Amniotic epithelial cell (primary cell): ENCODE data around the gene OBSCN.
"Not testable (repeated sequence)": the region's sequence is repeated elsewhere in the genome, so short reads cannot be mapped to it uniquely, and the experiment has no call there.

ENCODE experiments used
- DNase-seq: peaks from one replicate; pipeline ENCODE4 v3.0.0-alpha.2; 2010; ENCODE audit warnings: low read depth

Gene OBSCN

DNA sequence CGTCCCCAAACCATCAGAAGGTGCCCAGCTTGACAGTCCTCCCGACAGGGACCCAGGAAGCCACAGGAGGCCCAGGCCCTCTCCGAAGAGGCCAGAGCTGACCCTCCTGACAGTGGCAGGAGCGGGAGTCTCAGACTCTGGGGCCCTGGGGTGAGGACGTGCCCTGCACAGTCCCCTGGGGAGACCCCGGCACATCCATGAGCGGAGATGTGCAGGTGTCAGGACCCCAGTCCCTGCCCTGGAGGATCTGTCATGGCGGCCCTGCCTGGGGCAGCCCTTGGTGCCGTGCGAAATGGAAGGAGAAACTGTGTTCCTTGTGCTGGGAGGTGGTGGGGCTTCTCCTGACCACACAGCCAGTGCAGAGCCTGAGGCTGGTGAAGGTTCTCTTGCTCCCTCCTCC lies 55.8 kb downstream of the OBSCN start:
- no peak for DNase-seq

DNA sequence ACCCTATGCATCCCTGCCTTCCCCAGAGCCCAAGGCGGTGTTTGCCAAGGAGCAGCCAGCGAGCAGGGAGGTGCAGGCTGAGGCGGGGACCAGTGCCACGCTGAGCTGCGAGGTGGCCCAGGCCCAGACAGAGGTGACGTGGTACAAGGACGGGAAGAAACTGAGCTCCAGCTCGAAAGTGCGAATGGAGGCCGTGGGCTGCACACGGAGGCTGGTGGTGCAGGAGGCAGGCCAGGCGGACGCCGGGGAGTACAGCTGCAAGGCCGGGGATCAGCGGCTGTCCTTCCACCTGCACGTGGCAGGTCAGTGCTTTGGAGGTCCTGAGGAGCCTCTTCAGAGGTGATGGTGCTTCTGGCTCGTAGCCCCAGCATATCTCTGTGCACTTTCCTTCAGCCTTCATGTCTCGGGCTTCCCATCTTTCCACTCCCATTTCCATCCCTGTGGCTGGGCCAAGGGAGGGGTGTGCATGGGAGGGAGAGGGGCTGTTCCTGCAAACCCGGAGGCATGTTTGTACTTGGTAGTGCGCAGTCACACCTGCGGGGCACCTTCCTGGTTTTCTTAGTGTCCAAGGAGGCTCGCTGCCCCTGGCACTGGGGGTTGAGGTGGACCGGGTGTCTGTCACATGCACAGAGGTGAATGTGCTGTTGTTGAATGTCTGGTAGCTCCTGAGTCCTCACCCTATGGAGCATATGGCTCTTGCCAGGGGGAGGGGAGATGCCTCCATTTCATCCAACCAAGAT lies 56.4 kb downstream of the OBSCN start:
- DNase-seq: no peak

DNA sequence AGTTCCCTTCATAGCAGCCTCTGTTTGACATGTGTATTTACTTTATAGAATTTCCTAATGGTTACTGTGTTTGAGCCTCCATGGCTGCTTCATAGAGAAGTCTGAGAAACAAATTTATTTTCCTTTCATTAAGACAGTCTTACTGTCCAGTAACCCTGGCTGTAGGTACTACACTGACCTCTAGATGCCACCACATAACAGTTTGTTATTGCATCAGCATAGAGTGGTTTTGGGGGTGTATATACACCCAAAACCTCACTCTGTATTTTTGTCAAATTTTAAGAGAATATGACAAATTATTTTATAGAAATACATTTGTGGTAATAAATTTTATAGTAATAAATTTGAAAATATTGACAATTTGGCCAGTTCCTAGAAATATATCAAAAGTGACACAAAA lies 57.3 kb downstream of the OBSCN start:
- DNase-seq: peak; percentile 35

DNA sequence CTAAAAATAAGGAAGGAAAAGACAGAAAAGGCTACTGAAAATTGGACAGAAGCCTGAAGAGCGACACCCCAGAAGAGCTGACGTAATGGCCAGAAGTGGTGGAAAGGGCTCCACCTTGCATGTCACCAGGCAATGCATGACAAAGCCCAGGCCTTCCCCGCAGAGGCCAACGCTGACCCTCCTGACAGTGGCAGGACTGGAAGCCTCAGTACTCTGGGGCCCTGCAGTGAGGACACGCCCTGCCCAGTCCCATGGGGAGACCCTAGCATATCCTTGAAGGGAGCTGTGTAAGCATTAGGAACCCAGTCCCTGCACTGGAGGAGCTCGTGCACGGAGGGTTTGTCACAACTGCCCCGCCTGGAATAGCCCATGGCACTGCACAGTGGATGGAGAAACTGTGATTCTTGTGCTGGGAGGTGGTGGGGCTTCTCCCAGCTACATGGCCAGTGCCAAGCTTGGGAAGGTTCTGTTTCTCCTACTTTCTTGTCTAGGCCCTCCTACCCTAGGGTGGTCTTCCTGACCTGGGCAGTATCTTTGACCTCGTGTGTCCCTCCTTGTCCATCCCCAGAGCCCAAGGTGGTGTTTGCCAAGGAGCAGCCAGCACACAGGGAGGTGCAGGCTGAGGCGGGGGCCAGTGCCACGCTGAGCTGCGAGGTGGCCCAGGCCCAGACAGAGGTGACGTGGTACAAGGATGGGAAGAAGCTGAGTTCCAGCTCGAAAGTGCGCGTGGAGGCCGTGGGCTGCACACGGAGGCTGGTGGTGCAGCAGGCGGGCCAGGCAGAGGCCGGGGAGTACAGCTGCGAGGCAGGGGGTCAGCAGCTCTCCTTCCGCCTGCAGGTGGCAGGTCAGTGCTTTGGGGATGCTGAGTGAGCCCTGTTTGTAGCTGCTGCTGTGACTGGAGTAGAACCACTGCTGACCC lies 60.4 kb downstream of the OBSCN start:
- DNase-seq: no peak

DNA sequence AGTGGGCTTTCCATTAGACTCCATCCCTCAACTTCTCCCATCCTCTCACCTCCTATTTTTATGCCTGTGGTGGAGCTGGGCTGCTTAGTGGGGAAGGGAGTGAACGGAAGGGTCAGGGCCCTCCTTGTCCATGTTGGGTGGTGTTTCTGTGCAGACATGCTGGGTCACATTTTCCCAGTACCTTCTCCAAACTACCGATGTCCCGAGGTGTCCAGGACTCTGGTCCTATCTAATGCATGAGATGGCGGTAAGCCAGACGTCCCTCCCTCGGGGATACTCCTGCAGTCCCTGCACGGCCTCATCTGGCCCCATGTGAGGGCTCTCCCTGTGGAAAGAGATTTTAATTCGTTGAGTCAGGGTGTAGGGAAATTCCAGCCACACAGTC lies 61.0 kb downstream of the OBSCN start:
- no peak for DNase-seq

DNA sequence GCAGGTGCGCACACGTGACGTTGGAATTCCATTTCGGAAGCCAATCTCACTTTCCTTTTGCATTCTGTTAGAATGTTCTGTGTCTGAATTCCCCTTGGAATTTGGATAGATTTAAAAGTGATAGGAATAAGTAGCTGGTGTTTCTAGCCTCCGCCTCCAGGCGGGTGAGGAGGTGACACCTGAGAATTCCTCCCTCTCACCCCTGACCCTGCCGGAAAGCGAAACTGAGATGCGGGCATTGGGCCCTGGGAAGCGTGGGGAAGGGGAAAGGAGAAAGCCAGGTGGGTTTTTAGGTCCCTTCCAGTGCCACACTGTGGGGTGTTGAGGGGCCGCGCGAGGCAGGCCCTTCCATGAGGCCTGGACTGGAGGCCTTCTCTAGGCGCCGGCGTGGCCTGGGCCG lies 61.6 kb downstream of the OBSCN start:
- DNase-seq: not testable (repeated sequence)

DNA sequence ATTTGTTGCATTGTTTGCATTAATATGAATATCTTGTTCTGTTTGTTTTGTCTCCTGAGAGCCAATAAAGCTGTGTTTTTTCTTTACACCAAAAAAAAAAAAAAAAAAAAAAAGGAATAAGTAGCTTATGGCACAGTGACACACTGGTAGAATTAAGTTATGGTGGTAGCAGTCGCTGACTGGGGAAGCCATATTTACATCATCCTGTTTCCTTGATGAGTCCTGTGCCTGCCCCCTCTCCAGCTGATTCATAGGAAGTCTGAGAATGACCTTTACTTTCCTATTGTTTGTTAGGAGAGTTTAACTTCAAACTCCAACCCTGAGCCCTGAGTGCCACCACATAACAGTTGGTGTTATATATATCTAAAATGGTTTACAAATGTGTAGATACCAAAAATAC lies 62.2 kb downstream of the OBSCN start:
- DNase-seq: peak; percentile 30

DNA sequence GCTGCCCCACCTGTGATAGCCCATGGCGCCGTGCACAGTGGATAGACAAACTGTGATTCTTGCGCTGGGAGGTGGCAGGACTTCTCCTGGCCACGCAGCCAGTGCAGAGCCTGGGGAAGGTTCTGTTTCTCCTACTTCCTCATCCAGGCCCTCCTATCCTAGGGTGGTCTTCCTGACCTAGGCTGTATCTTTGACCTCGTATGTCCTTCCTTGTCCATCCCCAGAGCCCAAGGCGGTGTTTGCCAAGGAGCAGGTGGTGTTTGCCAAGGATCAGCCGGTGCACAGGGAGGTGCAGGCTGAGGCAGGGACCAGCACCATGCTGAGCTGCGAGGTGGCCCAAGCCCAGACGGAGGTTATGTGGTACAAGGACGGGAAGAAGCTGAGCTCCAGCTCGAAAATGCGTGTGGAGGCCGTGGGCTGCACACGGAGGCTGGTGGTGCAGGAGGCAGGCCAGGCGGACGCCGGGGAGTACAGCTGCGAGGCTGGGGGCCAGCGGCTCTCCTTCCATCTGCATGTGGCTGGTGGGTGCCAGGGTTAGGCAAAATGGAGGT lies 63.9 kb downstream of the OBSCN start:
- no peak for DNase-seq

DNA sequence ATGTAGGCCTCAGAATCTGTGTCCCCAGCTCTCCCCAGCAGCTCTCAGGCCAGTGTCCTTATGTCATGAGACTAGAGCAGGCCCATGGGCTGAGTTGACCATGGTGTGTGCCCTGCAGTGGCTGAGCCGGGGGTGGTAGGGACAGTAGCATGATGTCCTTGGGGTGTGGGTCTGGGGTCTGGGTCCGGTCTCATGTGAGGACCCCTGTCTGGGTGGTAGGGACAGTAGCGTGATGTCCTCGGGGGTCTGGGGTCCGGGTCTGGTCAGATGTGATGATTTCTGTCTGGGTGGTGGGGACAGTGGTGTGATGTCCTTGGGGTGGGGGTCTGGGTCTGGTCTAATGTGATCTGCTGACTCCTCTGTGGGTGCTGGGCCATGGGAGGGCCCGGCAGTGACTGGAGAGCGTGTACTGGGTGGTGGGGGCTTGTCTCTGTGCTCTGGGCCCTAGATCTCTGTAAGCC lies 64.5 kb downstream of the OBSCN start:
- no peak for DNase-seq

DNA sequence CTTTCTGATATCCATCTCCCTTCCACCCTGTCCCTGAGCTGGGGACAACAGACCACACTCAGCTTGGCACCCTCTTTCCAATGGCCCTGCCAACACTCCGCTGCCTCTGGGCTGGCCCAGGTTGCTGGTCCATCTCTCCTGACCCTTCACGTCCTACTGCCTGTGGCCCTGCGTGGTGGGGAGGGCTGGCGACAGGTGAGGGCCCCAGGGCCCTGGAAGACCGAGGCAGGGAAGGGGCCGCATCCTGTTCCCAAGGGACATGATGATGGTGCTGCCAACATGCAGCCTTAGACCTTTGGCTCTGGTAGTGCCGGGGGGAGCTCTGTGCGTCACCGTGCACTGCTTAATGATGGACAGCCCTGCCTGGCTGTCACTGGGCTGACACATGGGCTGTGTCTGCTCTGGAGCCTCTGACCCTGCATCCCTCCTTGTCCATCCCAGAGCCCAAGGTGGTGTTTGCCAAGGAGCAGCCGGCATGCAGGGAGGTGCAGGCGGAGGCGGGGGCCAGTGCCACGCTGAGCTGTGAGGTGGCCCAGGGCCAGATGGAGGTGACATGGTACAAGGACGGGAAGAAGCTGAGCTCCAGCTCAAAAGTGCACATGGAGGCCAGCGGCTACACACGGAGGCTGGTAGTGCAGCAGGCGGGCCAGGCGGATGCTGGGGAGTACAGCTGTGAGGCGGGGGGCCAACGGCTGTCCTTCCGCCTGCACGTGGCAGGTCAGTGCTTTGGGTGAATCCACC lies 65.2 kb downstream of the OBSCN start:
- DNase-seq: no peak

DNA sequence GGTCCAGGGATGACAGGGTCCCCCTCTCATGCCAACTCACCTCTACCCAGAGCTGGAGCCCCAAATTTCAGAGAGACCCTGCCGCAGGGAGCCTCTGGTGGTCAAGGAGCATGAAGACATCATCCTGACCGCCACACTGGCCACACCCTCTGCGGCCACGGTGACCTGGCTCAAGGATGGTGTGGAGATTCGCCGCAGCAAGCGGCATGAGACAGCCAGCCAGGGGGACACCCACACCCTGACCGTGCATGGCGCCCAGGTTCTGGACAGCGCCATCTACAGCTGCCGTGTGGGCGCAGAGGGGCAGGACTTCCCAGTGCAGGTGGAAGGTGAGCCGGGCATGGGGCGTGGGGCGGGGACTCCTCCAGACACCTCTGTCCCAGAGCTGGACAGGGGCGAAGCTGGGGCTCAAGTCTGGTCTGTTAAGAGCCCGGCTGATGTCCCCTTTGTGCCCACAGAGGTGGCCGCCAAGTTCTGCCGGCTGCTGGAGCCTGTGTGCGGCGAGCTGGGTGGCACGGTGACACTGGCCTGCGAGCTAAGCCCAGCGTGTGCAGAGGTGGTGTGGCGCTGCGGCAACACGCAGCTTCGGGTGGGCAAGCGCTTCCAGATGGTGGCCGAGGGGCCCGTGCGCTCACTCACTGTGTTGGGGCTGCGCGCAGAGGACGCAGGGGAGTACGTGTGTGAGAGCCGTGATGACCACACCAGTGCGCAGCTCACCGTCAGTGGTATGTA lies 66.0 kb downstream of the OBSCN start:
- DNase-seq: no peak

DNA sequence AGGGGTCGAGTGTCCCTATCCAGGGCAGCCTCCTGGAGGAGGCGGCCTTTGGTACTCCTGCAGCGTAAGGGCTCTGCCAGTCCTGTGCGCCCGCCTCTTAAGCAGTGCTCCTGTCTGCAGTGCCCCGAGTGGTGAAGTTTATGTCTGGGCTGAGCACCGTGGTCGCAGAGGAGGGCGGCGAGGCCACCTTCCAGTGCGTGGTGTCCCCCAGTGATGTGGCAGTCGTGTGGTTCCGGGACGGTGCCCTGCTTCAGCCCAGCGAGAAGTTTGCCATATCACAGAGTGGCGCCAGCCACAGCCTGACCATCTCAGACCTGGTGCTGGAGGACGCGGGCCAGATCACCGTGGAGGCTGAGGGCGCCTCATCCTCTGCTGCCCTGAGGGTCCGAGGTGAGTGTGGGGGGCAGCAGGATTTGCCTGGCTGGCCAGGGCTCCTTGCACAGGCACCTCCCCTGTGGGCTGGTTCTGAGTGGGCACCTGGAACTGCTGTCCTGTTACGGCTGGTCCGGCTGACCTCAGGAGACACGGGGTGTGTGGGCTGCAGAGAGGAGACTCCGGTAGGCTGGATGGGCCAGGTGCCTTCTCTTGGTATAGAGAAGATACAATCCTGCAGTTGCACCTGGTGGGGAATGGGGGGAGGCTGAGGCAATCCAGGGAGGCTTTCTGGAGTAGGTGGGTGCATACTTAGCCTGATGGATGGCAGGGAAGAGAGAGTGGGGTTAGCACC lies 66.8 kb downstream of the OBSCN start:
- no peak for DNase-seq

DNA sequence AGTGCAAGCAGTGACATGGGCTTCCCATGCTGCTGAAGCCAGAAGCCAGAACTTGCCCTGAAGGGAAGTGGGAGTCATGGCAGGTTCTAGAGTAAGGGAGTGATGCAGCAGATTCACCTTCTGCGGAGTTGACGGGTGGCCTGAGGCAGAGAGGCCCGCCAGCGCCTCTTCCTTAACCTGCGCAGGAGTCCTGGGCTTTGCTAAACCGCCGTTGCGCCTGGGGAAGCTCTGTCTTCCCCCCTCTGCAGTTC lies 67.3 kb downstream of the OBSCN start:
- no peak for DNase-seq

DNA sequence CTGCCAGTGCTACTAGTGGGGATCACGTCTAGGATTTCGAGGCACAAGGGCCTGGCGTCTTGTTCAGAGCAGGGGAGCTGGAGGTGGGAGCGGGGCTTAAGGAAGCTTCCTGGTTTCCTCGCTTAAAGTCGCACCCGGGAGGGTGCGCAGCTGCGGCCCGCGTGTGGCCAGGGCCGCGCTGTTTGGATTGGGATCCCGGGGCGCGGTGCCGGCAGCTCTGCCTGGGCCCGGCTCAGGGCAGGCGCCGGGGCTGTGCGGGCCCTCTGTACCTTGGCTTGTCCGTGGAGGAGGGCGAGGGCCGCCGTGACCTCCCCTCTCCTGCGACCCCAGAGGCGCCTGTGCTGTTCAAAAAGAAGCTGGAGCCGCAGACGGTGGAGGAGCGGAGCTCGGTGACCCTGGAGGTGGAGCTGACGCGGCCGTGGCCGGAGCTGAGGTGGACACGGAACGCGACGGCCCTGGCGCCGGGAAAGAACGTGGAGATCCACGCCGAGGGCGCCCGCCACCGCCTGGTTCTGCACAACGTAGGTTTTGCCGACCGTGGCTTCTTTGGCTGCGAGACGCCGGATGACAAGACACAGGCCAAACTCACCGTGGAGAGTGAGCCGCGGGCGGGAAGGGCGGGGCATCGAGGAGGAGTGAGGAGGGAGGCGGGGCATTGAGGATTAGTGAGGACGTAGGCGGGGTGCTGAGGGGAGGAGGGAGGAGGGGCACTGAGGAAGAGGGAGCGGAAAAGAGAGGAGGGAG lies 67.8 kb downstream of the OBSCN start:
- peak; percentile 80 for DNase-seq

DNA sequence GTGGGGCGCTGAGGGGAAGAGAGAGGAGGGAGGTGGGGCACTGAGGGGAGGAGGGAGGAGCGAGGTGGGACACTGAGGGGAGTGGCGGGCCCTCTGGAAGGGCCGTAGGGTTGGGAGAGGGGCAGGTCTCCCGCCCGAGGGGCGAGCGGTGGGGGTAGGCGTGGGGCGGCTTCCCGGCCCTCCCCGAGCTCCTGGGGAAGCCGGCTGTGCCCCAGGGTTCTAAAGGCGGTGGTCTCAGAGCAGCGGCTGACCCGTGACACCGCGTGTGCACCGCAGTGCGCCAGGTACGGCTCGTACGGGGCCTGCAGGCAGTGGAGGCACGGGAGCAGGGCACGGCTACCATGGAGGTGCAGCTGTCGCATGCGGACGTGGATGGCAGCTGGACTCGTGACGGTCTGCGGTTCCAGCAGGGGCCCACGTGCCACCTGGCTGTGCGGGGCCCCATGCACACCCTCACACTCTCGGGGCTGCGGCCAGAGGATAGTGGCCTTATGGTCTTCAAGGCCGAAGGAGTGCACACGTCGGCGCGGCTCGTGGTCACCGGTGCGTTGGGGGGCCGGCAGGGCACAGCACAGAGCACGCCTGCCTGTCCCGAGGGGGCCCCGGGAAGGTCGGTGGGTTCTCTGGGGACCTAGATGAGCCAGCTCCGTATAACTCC lies 68.5 kb downstream of the OBSCN start:
- no peak for DNase-seq

DNA sequence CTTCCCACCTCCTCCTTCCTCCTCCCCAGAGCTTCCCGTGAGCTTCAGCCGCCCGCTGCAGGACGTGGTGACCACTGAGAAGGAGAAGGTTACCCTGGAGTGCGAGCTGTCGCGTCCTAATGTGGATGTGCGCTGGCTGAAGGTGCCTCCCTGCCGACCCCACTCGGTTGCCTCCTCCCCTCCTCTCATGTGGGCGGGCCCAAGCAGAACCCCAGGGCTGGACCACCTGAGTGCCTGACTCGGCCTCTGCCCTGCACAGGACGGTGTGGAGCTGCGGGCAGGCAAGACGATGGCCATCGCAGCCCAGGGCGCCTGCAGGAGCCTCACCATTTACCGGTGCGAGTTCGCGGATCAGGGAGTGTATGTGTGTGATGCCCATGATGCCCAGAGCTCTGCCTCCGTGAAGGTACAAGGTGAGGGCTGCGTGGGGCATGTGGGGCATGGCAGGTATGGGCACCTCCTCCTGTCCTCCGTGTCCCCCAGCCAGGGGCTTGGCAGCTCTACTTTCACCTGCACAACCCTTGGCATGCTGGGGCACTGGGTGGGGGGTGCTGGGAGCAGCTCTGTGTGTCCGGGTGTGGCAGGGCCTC lies 69.2 kb downstream of the OBSCN start:
- DNase-seq: no peak

DNA sequence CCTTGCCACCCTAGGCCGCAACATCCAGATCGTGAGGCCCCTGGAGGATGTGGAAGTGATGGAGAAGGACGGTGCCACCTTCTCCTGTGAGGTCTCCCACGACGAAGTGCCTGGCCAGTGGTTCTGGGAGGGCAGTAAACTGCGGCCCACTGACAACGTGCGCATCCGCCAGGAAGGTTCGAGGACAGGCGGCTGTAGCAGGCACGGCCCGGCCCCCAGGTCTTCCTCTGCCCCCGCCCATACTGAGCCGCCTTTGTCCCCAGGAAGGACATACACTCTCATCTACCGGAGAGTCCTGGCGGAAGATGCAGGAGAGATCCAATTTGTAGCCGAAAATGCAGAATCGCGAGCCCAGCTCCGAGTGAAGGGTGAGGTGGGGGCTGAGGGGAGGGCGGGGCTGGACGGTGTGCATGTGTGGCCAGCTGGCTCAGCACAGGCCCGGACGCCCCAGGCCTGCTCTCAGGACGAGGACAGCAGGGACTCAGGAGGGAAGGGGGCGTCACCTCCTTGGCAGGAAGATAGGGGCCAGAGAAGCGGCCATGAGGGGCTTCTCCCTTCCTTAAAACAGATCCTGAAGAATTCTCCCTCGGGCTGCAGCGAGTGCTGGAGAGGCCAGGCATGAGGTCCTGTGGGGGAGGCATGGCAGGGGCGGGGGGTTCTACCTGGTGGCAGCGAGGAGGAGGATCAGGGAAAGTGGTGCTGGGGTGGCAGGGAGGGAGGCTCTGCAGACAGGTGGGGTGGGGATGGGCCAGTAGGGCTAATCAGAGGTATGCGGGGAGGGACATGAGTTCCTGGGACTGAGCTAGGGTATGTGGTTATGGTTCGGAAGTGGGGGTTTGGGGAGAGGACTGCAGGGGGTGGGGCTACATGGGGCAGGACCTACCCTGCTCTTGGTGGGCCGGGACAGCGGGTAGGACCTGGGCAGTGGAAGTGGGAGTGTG lies 69.9 kb downstream of the OBSCN start:
- DNase-seq: no peak

DNA sequence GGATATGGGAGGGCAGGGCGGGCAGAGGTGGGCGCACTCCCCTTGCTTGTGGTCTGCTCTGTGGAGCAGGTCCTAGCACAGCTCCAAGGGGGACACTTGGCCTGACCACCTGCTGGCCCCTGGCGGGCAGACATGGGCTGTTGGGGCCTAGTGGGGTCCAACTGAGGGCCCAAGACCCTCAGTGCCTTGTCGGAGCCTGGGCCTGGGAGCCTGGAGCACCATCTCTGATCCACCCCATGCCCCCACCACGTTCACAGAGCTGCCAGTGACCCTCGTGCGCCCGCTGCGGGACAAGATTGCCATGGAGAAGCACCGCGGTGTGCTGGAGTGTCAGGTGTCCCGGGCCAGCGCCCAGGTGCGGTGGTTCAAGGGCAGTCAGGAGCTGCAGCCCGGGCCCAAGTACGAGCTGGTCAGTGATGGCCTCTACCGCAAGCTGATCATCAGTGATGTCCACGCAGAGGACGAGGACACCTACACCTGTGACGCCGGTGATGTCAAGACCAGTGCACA lies 70.6 kb downstream of the OBSCN start:
- no peak for DNase-seq
